Fibroblast of mammary gland (primary cell): ENCODE measurements around the gene OBP2A.

Source experiments
- DNase-seq: peaks from one replicate; pipeline ENCODE4 v3.0.0-alpha.2; 2010; ENCODE audit warnings: low read depth
- H3K4me3 ChIP-seq: 2 replicates; pipeline ENCODE4 v1.5.1; 2011; ENCODE audit warnings: low read depth, mild to moderate bottlenecking, low read length, moderate library complexity; ENCODE audit not compliant: control insufficient read depth
- TF ChIP-seq, protein P1 (sequence below): conservative IDR thresholded peaks from 2 replicates; pipeline ENCODE4 v1.5.1; 2011; ENCODE audit warnings: low read depth, low read length, inconsistent platforms; ENCODE audit not compliant: control insufficient read depth, insufficient read depth

The OBP2A gene

DNA sequence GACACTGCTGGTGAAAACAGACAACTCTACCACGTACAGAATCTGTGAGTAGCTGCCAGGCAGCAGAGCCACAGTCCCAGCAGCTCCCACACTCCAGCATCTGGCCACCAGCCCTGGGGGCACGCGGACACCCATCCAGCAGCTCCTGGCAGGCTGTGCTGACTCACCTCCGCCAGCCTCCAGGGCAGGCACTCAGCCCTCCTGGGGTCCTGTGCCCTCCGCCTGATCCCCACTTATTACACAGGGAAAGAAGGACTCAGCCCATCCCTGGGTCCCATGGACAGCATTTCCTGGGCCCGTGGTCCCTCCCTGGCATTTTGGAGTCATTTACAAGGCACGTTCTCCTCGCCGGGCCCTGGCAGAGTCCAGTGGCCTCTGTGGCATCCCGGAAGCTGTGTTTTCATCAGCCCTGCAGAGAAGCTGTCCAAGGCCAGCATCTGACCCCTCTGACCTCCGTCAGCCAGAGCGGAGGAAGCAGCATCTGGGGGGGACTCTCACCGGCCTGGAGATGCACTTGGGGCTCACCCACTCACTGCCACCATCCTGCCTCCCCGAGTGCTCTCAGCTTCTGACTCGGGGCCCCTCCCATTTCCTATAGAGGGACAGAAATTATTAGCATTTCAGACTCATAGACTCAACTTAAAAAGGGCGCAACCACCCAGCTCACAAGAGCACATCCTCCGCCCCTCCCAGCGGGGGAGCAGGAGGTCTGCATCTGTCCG is 37.2 kb downstream of the OBP2A start:
- DNase-seq: no peak
- H3K4me3 ChIP-seq: no peak overlapping the region
- TF ChIP-seq, protein P1, sequence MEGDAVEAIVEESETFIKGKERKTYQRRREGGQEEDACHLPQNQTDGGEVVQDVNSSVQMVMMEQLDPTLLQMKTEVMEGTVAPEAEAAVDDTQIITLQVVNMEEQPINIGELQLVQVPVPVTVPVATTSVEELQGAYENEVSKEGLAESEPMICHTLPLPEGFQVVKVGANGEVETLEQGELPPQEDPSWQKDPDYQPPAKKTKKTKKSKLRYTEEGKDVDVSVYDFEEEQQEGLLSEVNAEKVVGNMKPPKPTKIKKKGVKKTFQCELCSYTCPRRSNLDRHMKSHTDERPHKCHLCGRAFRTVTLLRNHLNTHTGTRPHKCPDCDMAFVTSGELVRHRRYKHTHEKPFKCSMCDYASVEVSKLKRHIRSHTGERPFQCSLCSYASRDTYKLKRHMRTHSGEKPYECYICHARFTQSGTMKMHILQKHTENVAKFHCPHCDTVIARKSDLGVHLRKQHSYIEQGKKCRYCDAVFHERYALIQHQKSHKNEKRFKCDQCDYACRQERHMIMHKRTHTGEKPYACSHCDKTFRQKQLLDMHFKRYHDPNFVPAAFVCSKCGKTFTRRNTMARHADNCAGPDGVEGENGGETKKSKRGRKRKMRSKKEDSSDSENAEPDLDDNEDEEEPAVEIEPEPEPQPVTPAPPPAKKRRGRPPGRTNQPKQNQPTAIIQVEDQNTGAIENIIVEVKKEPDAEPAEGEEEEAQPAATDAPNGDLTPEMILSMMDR: no peak

DNA sequence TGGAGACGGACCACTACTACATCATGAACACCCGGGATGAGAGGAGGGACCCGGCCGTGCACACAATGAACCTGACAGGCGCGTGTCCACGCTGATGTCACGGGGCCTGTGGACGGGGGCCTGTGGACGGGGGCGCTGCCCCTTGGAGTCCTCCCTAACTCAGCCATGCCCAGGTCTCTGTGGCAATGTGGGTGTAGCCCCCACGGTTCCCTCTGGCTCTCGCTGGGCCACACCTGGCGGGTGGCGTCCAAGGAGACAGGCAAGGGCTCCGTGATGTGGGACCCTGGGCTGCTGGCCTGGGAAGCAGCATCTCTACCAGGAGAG is 37.7 kb downstream of the OBP2A start:
- TF ChIP-seq, protein P1: no peak
- no peak overlapping the region for H3K4me3 ChIP-seq
- no peak for DNase-seq

- no peak overlapping the region for H3K4me3 ChIP-seq
- DNase-seq: no peak
- TF ChIP-seq, protein P1: no peak
These were observed 38.4 kb downstream of the OBP2A start for GRCh38 chr9:135584371-135584770.

- TF ChIP-seq, protein P1: no peak
- no peak overlapping the region for H3K4me3 ChIP-seq
- no peak for DNase-seq
These were observed 39.0 kb downstream of the OBP2A start for GRCh38 chr9:135584934-135585333.

DNA sequence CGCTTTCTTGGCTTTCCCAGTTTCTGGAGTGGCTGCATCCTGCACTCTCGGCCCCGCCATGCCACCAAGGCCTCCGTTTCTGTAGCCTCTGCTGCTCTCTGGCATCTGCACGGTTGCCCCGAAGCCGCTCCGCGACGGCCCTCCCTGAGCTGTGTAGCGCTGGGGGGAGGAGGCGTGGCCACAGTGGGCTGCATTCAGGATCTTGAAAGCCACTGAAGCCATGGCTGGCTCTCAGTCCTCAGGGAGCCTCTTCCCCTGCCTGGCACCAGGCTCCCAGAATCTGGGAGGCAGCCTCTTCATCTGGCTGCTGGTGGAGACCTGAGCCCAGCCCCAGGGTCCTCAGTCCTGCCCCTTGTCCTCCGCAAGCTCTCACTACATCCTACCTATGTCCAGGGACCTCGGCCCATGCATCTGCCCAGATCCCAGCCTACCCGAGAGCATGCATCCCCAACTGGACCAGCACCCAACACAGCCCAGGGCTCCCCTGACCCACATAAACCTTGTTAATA is 40.7 kb downstream of the OBP2A start:
- TF ChIP-seq, protein P1: no peak
- no peak overlapping the region for H3K4me3 ChIP-seq
- no peak for DNase-seq

- TF ChIP-seq, protein P1: no peak
- H3K4me3 ChIP-seq: no peak overlapping the region
- DNase-seq: no peak
These were observed 41.7 kb downstream of the OBP2A start for GRCh38 chr9:135587658-135588057.
